PC-3 (cell line): ENCODE results near the gene TGFBR3L.

ENCODE experiments used
- EZH2 ChIP-seq: fragments of 300-600 bp; sonication (generic); IDR thresholded peaks from one replicate; pipeline ENCODE4 v1.6.1; 2017; ENCODE audit warnings: antibody characterized with exemption, mild to moderate bottlenecking, low read length; ENCODE audit not compliant: unreplicated experiment
- EZH2phosphoT487 ChIP-seq: fragments of 300-600 bp; sonication (generic); IDR thresholded peaks from 2 replicates; pipeline ENCODE4 v1.6.1; 2018; ENCODE audit warnings: mild to moderate bottlenecking, antibody characterized with exemption, low read length, borderline replicate concordance
- TF ChIP-seq, protein P1 (sequence below): fragments of 300-600 bp; sonication (generic); conservative IDR thresholded peaks from 2 replicates; pipeline ENCODE4 v1.5.1; 2017; ENCODE audit warnings: antibody characterized with exemption, low read depth, mild to moderate bottlenecking, low read length

DNA sequence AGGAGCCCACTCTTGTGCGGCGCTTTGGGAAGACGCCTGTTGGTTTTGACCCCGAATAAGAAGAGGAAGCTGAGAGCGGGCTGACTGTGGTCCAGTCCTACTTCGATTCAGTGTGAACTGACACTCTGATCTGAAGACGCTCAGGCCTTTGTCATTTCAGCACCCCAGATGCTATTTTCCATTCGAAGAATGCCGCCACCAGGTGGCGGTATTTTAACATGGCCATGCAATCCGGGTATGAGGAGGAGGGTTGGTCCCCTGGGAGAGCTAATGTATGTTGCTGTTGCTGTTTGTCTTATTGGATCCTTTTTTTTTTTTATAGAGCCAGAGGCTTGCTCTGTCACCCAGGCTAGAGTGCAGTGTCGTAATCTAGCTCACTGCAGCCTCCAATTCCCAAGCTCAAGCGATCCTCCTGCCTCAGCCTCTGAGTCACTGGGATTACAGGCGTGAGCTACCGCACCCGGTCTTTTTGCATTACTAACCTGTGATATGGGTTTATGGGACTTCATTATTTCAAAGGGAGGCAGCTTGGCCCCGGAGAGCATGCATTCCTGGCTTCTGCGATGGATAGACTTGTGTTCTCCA is 29.6 kb downstream of the TGFBR3L start:
- TF ChIP-seq, protein P1, sequence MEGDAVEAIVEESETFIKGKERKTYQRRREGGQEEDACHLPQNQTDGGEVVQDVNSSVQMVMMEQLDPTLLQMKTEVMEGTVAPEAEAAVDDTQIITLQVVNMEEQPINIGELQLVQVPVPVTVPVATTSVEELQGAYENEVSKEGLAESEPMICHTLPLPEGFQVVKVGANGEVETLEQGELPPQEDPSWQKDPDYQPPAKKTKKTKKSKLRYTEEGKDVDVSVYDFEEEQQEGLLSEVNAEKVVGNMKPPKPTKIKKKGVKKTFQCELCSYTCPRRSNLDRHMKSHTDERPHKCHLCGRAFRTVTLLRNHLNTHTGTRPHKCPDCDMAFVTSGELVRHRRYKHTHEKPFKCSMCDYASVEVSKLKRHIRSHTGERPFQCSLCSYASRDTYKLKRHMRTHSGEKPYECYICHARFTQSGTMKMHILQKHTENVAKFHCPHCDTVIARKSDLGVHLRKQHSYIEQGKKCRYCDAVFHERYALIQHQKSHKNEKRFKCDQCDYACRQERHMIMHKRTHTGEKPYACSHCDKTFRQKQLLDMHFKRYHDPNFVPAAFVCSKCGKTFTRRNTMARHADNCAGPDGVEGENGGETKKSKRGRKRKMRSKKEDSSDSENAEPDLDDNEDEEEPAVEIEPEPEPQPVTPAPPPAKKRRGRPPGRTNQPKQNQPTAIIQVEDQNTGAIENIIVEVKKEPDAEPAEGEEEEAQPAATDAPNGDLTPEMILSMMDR = peak; percentile 98
- no peak for TF ChIP-seq EZH2
- no peak for TF ChIP-seq EZH2phosphoT487
